CD4-positive, alpha-beta T cell treated with Interleukin-10 for 1 hour (primary cell): ENCODE results near the gene TIMMDC1.
"Not testable (repeated sequence)": the region's sequence is repeated elsewhere in the genome, so short reads cannot be mapped to it uniquely, and the experiment has no call there.

Experiments
- DNase-seq: peaks from one replicate; pipeline ENCODE4 v3.0.0-alpha.2; 2020

The TIMMDC1 gene

GRCh38 chr3:119557877-119558269 lies 59.5 kb downstream of the TIMMDC1 start:
- DNase-seq = no peak

DNA sequence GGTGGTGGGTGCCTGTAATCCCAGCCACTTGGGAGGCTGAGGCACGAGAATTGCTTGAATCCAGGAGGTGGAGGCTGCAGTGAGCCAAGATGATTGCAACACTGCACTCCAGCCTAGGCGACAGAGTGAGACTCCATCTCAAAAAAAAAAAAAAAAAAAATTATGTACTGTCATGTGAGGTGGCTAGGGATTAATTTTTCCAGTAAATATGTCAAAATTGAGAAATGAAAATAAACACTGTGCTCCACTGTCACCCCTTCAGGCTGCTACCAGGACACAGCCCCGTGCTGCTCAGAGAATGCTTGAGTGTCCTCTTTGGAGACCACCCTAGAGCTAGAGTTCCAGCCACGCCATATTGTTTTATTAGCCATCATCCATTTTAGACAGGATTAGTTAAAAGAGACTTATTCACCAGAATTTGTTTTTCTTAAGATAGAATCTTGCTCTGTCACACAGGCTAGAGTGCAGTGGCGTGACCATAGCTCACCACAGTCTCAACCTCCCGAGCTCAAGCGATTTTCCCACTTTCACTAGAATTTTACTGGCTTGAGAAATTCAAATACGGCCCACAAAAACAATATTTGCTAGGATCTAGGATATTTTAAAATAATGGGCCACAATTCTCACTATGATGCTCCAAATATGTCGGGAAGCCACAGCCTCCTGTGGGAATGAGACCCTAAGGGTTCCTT lies 60.4 kb downstream of the TIMMDC1 start:
- no peak for DNase-seq

DNA sequence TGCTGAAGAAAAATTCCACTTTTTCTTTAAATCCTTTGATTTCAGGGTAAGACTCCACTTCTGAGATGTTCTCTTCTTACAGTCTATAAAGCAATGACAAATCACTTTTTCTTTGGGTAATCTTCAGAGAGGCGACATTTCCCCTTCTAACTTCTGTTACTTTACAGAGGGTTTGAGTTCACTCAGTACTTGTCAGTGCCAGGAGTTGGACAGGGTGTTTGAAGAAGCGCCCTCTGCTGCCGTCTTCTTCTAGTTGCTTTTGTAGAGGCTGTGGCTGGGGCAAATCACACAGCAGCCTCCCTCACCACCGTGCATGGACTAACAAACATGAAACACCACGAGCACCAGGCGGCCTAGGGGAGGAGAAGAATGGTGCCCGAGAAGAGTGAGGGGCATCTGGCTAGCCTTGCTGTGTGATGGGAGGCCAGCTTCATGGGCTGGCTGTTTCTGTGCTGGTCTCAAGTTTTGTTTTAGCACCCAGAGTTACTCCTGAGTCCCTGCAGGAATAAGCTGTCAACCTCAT lies 61.2 kb downstream of the TIMMDC1 start, which contains the start of gene CD80:
TSS of gene CD80 (minus strand) at position 174 of the 523 bp plus-strand sequence. CDS start 1,886 bp downstream, outside the sequence.
- peak; percentile 70 for DNase-seq

GRCh38 chr3:119560160-119560559 lies 61.8 kb downstream of the TIMMDC1 start:
- no peak for DNase-seq

GRCh38 chr3:119562307-119562961 lies 64.1 kb downstream of the TIMMDC1 start:
- DNase-seq = peak; percentile 70

- DNase-seq = not testable (repeated sequence)
These were observed 65.0 kb downstream of the TIMMDC1 start for GRCh38 chr3:119563334-119563733.

DNA sequence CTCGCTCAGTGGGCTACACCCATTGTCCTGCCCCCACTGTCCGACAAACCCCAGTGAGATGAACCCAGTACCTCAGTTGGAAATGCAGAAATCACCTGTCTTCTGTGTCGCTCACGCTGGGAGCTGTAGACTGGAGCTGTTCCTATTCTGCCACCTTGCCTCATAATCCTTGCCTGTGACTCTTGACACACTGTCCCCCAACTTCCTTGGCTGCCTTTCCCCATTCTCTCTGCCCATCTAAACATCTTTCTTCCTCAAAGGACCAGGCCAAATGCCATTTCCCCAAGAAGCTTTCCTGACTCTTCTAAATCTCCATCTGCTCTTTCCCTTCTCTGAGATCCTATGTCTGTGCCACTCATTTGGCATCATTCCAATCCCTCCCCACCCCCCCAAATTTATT lies 70.8 kb downstream of the TIMMDC1 start:
- DNase-seq = no peak

DNA sequence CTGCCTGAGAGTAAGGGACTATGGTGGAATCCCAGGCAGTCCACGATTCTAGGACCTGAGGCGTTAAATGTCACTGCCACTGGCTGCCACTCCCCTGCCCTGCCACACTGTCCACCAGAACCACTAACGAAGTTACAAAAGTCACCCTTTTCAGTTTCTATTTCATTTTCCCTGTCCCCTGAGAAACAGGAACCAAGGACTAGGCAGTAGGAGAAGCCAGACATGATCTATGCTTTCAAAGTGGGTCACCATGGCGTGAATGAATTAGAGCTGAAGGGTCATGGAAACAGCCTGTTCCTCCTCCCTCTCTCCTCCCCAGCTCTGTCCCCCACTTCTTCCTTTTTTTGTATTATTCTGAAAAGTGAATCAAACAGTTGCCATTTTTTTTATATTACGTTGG lies 71.9 kb downstream of the TIMMDC1 start:
- peak; percentile 23 for DNase-seq

DNA sequence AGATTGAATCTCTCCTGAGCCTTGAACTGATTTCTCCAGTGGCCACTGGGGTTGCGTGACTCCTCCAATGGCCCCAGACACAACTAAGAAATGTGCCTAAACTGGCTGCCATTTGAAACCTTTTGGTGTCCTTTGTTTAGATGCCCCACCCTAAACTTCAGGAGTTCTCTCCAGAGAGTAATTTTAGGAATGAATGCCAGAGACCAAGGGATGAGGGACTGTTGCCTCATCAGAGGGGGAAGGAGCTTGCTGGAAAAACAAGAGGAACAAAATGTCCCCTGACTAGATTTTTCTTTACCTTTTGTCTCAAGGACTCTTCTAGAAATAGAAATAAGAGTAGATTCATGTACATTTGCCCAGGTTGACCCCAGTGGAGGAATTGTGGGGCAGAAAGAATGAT lies 72.9 kb downstream of the TIMMDC1 start:
- no peak for DNase-seq

DNA sequence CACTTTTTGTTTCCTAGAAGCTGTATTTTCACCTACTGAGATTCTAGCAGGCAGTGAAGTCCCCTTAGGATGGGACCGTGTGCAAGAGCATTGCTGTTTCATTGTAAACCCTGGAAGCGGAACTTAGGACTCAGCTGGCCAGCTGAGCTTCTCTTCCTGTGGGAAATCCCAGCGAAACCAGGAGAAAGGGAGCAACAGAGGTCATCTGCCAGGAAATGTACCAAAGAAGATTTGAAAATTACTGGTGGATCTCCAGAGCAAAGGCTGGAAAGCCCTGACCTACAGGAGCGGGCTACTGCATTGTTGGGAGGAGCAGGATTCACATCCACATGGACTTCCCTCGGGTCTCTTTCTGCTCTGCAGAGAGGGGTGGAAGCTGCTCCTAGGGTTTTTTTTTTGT lies 73.3 kb downstream of the TIMMDC1 start:
- no peak for DNase-seq
